ENCODE data around the gene CACNA2D3.

Gene CACNA2D3

DNA sequence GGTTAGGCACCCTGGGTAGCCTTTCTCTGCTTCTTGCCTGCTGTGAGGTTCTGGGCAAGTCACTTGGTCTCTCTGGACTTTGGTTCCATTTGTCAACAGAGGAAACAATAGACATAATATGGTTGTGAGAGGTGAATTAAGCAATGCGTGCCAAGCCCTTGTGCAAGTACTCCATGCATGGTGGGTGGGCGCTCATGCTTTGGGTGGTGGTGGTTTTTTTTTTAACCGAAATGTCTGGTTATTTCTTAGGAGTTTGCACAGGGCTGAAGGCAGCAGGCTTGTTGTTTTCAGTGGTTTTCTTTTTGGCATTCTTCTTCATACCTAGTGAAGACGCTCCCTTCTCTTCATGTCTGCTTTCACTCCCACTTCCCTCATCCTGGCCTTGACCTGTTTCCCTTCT is 889.7 kb downstream of the CACNA2D3 start:
- in situ Hi-C loops (cut with MboI; ENCODE audit: low sequenced_read_pairs), result no loop called here
- H3K36me3 ChIP-seq (replicated peaks), result no peaks in the 10 kb centered on the region
- DNase-seq (ENCODE audit: low spot score in 2 of 2), result no peak

DNA sequence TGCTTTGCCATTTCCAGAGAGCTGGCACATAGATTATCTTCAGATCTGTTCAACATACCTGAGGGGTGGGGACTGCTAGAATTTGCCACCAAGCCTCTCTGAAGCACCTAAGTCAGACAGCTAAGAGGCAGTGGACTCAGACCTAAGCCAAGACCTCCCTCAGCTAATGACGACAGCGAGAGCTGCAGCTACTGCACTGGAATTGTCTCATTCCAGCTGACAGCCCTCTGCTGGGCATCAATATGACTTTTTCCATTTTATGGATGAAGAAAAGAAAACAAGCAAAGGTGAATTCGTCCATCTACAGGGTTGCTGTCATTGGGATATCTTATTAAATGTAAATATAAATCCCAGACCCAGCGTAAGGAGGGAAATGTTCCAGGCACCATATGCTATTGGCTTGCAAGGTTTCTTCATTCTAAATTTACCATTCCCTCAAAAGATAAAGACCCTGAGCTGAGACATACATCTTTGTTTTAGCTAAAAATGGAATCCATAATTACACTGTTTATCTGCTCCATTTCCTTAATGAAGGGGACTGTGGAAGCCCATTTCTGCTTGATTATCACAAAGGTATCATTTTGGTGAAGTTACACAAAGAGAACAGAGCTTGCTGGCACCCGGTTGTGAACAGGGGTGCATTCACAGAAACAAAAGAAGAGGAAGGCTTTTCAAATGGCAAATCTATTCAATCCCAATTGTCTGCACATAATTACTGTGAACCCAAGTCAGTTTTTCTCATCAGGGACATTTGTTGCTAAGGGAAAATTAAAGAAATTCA is 891.0 kb downstream of the CACNA2D3 start:
- Histone ChIP-seq H3K27me3 (ENCODE audit: low read depth) (no peaks in the 10 kb centered on the region), H3K9me3 (no peaks in the 10 kb centered on the region), H3K4me3 (no peak overlapping the region), H3K36me3 (replicated peaks) (no peaks in the 10 kb centered on the region), H3K4me1 (peaks cover 10% of the 10 kb centered on the region)
- in situ Hi-C loops (cut with MboI; ENCODE audit: low sequenced_read_pairs), result no loop called here
- peak in 1 of 2 experiments; percentile 15 for DNase-seq (ENCODE audit: low spot score in 2 of 2)

More for the DNA sequence above, 889.7 kb downstream of the CACNA2D3 start:
- Histone ChIP-seq H3K27me3 (ENCODE audit: low read depth) (no peaks in the 10 kb centered on the region), H3K9me3 (no peaks in the 10 kb centered on the region), H3K4me1 (peaks cover 10% of the 10 kb centered on the region), H3K4me3 (no peak overlapping the region)

DNA sequence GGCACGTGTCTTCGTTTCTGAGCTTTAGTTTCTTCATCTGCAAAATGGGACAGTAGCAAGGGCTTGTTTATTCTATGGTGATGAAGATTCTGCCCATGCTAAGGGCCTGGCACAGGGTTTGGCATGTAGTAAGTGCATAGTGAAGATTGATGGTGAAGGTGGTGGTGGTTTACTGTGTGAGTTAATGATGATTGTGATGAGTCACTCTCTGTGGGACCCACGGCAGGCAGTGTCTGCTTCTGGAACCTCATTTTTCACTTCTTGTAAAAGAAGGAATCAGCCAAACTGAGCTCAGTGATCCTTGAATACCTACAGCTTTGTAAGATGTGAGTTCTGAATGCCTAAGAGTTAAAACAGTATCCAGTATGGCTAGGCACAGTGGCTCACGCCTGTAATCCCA is 891.7 kb downstream of the CACNA2D3 start:
- in situ Hi-C loops (cut with MboI; ENCODE audit: low sequenced_read_pairs), result no loop called here
- H3K36me3 ChIP-seq (replicated peaks), result no peaks in the 10 kb centered on the region
- H3K27me3 ChIP-seq (ENCODE audit: low read depth), result no peaks in the 10 kb centered on the region
- DNase-seq (ENCODE audit: low spot score in 2 of 2), result no peak
- H3K9me3 ChIP-seq, result no peaks in the 10 kb centered on the region
- no peak overlapping the region for H3K4me3 ChIP-seq
- peaks cover 10% of the 10 kb centered on the region for H3K4me1 ChIP-seq

DNA sequence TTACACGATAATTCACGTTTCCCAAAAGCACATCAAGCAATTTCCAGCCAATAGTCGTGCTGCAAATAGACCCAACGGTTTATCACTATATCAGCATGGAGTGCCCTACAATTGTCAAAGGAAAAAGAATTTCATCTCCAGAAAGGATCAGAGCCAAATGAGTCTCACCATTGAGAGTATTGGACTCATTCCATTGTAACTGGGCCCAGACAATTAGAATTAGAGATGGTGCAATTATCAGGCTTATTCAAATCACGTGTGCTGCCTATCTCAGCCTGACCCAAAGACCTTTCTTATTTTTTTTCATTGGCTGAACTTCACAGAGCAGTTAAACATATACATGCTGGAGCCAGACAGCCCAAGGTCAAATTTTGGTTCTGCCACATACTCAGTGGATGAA is 892.6 kb downstream of the CACNA2D3 start:
- H3K9me3 ChIP-seq, result no peaks in the 10 kb centered on the region
- no peak for DNase-seq (ENCODE audit: low spot score in 2 of 2)
- in situ Hi-C loops (cut with MboI; ENCODE audit: low sequenced_read_pairs), result no loop called here
- no peaks in the 10 kb centered on the region for H3K27me3 ChIP-seq (ENCODE audit: low read depth)
- no peak overlapping the region for H3K4me3 ChIP-seq
- H3K36me3 ChIP-seq (replicated peaks), result no peaks in the 10 kb centered on the region
- H3K4me1 ChIP-seq, result peaks cover 10% of the 10 kb centered on the region

DNA sequence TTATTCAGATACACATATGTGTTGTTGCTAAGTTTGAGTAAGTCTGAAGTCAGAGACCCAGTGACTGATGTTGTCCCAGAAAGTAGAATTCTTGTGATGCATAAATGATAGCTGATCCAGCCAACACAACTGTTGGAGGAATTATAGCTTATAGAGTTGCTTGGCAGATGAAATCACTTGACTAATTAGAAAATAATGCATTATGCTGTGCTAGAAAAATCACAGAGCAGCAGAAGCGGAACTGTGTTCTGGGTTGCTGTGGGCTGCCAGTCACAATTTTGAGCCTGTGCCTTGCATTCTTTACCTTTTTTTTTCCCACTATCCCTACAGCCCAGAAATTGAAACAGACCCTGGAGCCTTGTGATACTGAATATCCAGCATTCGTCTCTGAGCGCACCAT is 895.5 kb downstream of the CACNA2D3 start:
- Histone ChIP-seq H3K36me3 (replicated peaks) (no peaks in the 10 kb centered on the region), H3K9me3 (no peaks in the 10 kb centered on the region), H3K4me1 (peaks cover 10% of the 10 kb centered on the region), H3K4me3 (no peak overlapping the region), H3K27me3 (ENCODE audit: low read depth) (no peaks in the 10 kb centered on the region)
- DNase-seq (ENCODE audit: low spot score in 2 of 2), result no peak
- in situ Hi-C loops (cut with MboI; ENCODE audit: low sequenced_read_pairs), result no loop called here

DNA sequence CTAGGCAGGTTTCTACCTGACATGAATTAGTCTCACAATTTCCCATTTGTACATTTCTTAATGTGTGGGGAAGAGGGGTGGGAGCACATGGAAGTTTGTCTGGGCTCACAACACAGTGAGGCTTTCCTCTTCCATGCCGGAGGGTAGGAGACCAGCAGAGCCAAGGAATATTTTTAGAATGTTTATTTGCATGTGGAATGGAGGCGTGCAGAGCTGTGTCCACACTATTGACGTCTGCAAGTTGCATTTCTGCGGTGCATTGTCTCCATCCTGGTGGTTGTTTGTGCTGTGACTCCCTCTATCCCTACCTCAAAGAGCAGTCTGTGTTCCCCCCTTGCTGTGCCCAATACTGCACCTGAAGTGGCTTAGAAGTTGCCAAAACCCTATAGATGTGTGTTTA is 908.6 kb downstream of the CACNA2D3 start:
- no peaks in the 10 kb centered on the region for H3K27me3 ChIP-seq (ENCODE audit: low read depth)
- no peak overlapping the region for H3K4me3 ChIP-seq
- no peaks in the 10 kb centered on the region for H3K9me3 ChIP-seq
- H3K36me3 ChIP-seq (replicated peaks), result no peaks in the 10 kb centered on the region
- DNase-seq (ENCODE audit: low spot score in 2 of 2), result no peak
- H3K4me1 ChIP-seq, result no peaks in the 10 kb centered on the region
- in situ Hi-C loops (cut with MboI; ENCODE audit: low sequenced_read_pairs), result no loop called here

DNA sequence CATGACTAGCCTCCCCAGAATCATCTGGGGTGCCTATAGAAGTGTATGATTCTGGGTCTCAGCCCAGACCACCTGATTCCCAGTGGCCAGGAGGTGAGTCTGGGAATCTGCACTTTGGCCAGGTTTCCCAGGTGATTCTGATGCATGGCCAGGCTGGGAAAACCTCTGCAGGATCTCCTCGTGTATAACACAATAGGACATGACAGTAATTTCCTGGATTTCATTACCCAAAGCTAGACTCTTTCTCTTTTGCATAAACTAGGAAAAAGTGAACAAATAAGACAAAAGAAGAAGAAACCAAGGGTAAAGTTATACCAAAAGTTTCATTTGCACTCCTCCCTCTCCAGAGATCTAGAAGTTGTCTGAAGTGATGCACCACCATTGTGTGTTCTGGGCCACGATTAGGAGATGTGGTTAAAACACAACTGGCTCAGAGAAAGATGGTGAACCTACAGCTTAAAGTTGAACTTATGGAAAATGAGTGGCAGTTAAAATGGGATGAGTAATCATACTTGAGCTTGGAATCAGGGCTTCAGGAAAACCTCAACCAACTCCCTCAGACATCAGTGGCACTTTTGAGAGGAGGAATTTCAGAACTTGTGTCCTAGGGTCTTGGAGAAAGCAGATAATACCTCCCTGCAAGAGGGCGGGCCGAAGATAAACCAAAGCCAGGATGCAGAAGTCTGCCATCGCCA is 914.7 kb downstream of the CACNA2D3 start:
- H3K4me3 ChIP-seq, result no peak overlapping the region
- H3K9me3 ChIP-seq, result no peaks in the 10 kb centered on the region
- no peaks in the 10 kb centered on the region for H3K4me1 ChIP-seq
- in situ Hi-C loops (cut with MboI; ENCODE audit: low sequenced_read_pairs), result no loop called here
- no peak for DNase-seq (ENCODE audit: low spot score in 2 of 2)
- no peaks in the 10 kb centered on the region for H3K27me3 ChIP-seq (ENCODE audit: low read depth)
- H3K36me3 ChIP-seq (replicated peaks), result no peaks in the 10 kb centered on the region

DNA sequence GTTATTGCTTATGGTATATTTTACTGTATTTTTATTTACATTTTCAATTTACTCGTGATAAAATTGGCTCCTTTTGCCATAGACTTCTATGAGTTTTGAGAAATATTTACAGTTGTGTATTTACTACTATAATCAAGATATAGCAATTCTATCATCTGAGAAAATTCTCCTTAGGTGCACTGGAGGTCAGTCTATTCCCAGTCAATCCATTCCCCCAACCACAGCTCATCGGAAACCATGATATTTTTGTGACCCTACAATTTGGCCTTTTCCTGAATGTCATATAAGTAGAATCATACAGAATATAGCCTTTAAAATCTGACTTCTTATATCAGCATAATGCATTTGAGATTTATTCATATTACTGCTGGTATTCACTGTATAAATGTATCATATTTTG is 920.2 kb downstream of the CACNA2D3 start:
- H3K4me1 ChIP-seq, result no peaks in the 10 kb centered on the region
- in situ Hi-C loops (cut with MboI; ENCODE audit: low sequenced_read_pairs), result no loop called here
- no peaks in the 10 kb centered on the region for H3K27me3 ChIP-seq (ENCODE audit: low read depth)
- DNase-seq (ENCODE audit: low spot score in 2 of 2), result no peak
- no peak overlapping the region for H3K4me3 ChIP-seq
- no peaks in the 10 kb centered on the region for H3K36me3 ChIP-seq (replicated peaks)
- no peaks in the 10 kb centered on the region for H3K9me3 ChIP-seq

DNA sequence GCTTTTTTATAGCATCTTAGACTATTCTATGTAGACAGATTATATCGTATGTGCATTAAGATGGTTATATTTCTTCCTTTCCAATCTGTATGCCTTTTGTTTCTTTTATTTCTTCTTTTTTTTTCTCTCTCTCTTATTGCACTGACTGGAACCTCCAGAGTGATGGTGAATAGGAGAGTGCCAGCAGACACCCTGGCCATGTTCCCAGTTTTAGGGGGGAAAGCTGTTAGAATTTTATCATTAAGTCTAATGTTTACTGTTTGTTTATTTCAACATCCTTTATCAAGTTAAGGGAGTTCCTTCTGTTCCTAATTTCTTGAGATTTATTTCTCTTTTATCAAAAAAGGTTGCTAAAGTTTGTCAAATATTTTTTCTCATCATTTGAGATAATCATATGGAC is 922.1 kb downstream of the CACNA2D3 start:
- in situ Hi-C loops (cut with MboI; ENCODE audit: low sequenced_read_pairs), result no loop called here
- no peaks in the 10 kb centered on the region for H3K27me3 ChIP-seq (ENCODE audit: low read depth)

DNA sequence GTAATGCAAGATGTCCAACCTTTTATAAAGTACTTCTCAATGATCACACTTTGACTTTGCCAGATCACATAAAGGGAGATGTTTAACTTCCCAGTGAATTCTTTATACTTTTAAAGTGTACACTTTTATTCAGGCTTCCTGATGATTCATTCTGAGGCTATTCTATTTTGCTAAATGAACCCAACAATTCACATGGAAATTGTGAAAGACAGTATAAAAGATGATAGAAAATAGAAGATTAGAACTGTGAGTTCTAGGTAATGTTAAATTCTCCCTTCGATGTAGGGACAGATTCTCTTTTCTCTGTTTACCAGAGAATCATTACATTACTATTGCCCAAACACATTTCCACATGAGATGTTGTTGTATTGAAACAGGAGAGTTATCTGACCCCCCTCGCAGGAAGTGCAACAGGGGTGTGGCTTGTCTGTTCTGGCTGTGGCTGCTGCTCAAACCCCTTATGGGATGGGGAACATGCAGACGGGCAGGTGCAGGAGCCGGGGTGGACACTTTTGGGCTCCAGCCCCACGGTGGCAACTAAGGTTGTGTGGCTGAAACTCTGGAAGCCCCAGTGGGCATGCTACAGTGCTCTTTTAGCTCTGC is 936.8 kb downstream of the CACNA2D3 start:
- no peak for DNase-seq (ENCODE audit: low spot score in 2 of 2)
- in situ Hi-C loops (cut with MboI; ENCODE audit: low sequenced_read_pairs), result no loop called here
- peaks cover 20% of the 10 kb centered on the region for H3K4me1 ChIP-seq
- no peaks in the 10 kb centered on the region; the same call in 1 of the 2 replicates for H3K9me3 ChIP-seq
- H3K4me3 ChIP-seq, result no peak overlapping the region
- H3K36me3 ChIP-seq (replicated peaks), result no peaks in the 10 kb centered on the region
- H3K27me3 ChIP-seq (ENCODE audit: low read depth), result 0 out of 2 replicates have a peak, but pooled peaks cover 2% of the 10 kb centered on the region

More for the DNA sequence above, 922.1 kb downstream of the CACNA2D3 start:
- H3K36me3 ChIP-seq (replicated peaks), result no peaks in the 10 kb centered on the region
- no peak for DNase-seq (ENCODE audit: low spot score in 2 of 2)
- no peak overlapping the region for H3K4me3 ChIP-seq
- H3K4me1 ChIP-seq, result no peaks in the 10 kb centered on the region
- H3K9me3 ChIP-seq, result no peaks in the 10 kb centered on the region

DNA sequence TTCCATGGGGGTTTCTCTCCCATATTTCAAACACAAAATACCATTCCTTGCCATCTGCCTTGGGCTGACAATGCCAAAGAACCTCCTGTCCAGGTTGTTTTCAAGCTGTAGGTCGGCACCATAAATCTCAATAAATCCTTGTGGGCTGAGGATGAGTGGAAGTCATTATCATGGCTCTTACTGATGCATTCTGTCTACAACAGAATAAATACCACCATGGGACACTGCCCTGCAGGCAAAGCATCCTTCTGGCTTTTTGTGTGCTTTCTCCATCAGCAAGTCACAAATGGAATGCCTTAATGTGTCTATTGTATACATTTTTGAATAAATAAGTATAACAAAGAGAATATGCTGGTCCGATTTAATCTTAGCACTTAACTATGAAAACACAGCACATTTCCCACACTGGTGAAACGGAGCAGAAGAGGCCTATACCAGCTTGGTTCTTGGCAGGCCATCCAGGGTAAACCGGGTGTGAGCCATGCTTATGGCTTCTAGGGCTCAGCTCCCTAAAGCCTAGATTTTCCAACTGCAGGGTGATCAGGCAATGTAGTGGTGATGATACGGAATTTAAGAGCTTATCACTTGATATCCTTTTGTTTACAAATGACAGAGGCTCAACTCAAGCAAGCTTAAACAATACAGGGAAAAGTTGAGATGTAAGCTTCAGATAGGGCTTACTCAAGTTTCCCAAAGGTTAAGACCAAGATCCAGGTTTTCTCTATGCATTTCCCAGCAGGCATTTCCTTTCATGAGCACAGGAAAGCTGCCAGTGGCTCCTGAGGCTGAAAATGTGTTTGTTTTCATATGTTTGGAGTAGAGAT is 938.8 kb downstream of the CACNA2D3 start:
- H3K9me3 ChIP-seq, result no peaks in the 10 kb centered on the region
- DNase-seq (ENCODE audit: low spot score in 2 of 2), result peak; percentile 83 to 90

DNA sequence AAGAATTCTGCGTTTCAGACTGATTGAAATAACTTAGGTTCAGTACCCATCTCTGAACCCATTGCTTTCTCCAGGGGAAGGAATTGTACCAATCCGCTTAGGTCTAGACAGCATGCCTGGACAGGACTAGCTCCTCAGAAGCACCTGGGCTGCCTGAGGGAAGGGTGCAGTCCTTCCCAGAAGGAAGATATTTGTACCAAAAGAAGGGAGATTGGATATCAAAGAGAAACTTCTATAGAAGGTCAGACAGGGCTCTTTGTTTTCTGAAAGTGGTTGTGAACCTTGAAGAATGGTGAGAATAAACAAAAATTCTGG is 939.3 kb downstream of the CACNA2D3 start:
- H3K4me3 ChIP-seq, result no peak overlapping the region
- no peaks in the 10 kb centered on the region for H3K27me3 ChIP-seq (ENCODE audit: low read depth)
- H3K9me3 ChIP-seq, result no peaks in the 10 kb centered on the region
- in situ Hi-C loops (cut with MboI; ENCODE audit: low sequenced_read_pairs), result no loop called here
- peaks cover 20% of the 10 kb centered on the region for H3K4me1 ChIP-seq
- H3K36me3 ChIP-seq (replicated peaks), result no peaks in the 10 kb centered on the region
- no peak for DNase-seq (ENCODE audit: low spot score in 2 of 2)

More for the DNA sequence above, 938.8 kb downstream of the CACNA2D3 start:
- Histone ChIP-seq H3K36me3 (replicated peaks) (no peaks in the 10 kb centered on the region), H3K4me3 (no peak overlapping the region), H3K27me3 (ENCODE audit: low read depth) (no peaks in the 10 kb centered on the region), H3K4me1 (peaks cover 20% of the 10 kb centered on the region)
- in situ Hi-C loops (cut with MboI; ENCODE audit: low sequenced_read_pairs), result no loop called here

DNA sequence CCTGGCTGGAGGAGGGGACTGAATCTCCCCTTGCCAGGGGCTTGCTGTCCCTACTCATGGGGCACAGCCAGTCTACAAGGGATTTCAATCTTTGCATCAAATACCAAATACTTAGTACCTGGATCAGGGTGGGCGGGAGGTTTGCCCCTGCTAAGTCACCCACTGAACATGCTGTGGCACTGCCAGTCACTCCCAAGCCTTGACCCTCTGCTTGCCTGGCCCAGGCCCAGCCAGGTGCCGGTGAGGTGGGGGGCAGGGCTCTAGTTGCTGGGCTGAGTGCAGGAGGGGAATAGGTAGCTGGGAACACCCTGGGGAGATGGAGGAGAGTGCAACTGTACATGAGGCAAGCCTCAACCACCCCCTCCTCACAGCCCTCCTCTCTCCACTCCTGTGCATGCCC is 941.8 kb downstream of the CACNA2D3 start:
- no peak overlapping the region for H3K4me3 ChIP-seq
- in situ Hi-C loops (cut with MboI; ENCODE audit: low sequenced_read_pairs), result no loop called here
- DNase-seq (ENCODE audit: low spot score in 2 of 2), result no peak

More for the DNA sequence above, 941.8 kb downstream of the CACNA2D3 start:
- no peaks in the 10 kb centered on the region for H3K9me3 ChIP-seq
- peaks cover 13% of the 10 kb centered on the region for H3K4me1 ChIP-seq
- H3K36me3 ChIP-seq (replicated peaks), result no peaks in the 10 kb centered on the region
- no peaks in the 10 kb centered on the region for H3K27me3 ChIP-seq (ENCODE audit: low read depth)

Measured in HAP-1 (cell line).